SK-N-SH (cell line): ENCODE measurements around the gene SLIT1. TPM values are rescaled to one million over a fixed set of nuclear protein-coding genes. Genes with fewer than 3 reads are reported as not detected.

ENCODE experiments used
- CTCF ChIA-PET: fragments of 300-600, 350-600 bp; formaldehyde crosslinking; extraction: SDS; loops from one replicate; lab custom pipeline; 2021; lab: Yijun Ruan, JAX
- POLR2A ChIA-PET: fragments of 350-600 bp; sonication (Branson Sonifier 250); formaldehyde crosslinking; extraction: SDS; loops from one replicate; lab custom pipeline; 2020; ENCODE audit warnings: antibody characterized with exemption, inconsistent platforms; lab: Yijun Ruan, JAX
- DNase-seq: peaks from one replicate; pipeline ENCODE4 v3.0.0; 2012
- H2AFZ ChIP-seq: fragments of 200-600 bp; sonication (generic); 2 replicates; pipeline ENCODE4 v1.8.1; 2016; ENCODE audit warnings: antibody characterized with exemption, mild to moderate bottlenecking, low read depth
- H3F3A ChIP-seq: fragments of 200-600 bp; sonication (generic); replicated peaks from 2 replicates; pipeline ENCODE3; 2016; ENCODE audit warnings: antibody characterized with exemption, mild to moderate bottlenecking; ENCODE audit not compliant: insufficient read depth
- H3K27ac ChIP-seq, 2 experiments: fragments of 200-500 bp in 1 of 2; fragments of 200-600 bp in 1 of 2; sonication (Bioruptor generic) in 1 of 2; sonication (generic), shearing (Covaris generic) in 1 of 2; 2 replicates each; pipeline versions ENCODE4 v1.5.1 to v1.6.1; 2014 to 2016; ENCODE audit warnings: low read depth in 2 of 2, inconsistent platforms in 1 of 2, low read length in 1 of 2, mild to moderate bottlenecking in 1 of 2, mixed read lengths in 1 of 2
- H3K27me3 ChIP-seq: fragments of 200-600 bp; sonication (generic), shearing (Covaris generic); 2 replicates; pipeline ENCODE4 v1.6.1; 2016; ENCODE audit warnings: mixed run types; ENCODE audit not compliant: insufficient read depth
- H3K36me3 ChIP-seq, 2 experiments: fragments of 200-500 bp in 1 of 2; fragments of 200-600 bp in 1 of 2; sonication (Bioruptor generic) in 1 of 2; sonication (generic) in 1 of 2; replicated peaks in 1 of 2; 2 replicates each; pipeline versions ENCODE3 to v1.5.1; 2014 to 2016; ENCODE audit warnings: low read length in 1 of 2, mild to moderate bottlenecking in 1 of 2; ENCODE audit not compliant: insufficient read depth in 2 of 2, control insufficient read depth in 1 of 2
- H3K4me1 ChIP-seq, 2 experiments: fragments of 200-500 bp in 1 of 2; fragments of 200-600 bp in 1 of 2; sonication (Bioruptor generic) in 1 of 2; sonication (generic), shearing (Covaris generic) in 1 of 2; 2 replicates each; pipeline versions ENCODE4 v1.5.1 to v1.6.1; 2014 to 2016; ENCODE audit warnings: low read depth in 1 of 2, low read length in 1 of 2, mixed run types in 1 of 2; ENCODE audit not compliant: insufficient read depth in 2 of 2, control insufficient read depth in 1 of 2
- H3K4me2 ChIP-seq: fragments of 200-600 bp; sonication (generic), shearing (Covaris generic); 2 replicates; pipeline ENCODE4 v1.6.1; 2017; ENCODE audit warnings: mixed run types
- H3K4me3 ChIP-seq, 2 experiments: fragments of 200-500 bp in 1 of 2; fragments of 200-600 bp in 1 of 2; sonication (Bioruptor generic) in 1 of 2; sonication (generic), shearing (Covaris generic) in 1 of 2; 2 replicates each; pipeline versions ENCODE4 v1.5.1 to v1.8.1; 2014 to 2016; ENCODE audit warnings: low read depth in 2 of 2, inconsistent platforms in 1 of 2, low read length in 1 of 2, mild to moderate bottlenecking in 1 of 2, mixed read lengths in 1 of 2, moderate library complexity in 1 of 2
- H3K79me2 ChIP-seq: fragments of 200-600 bp; sonication (generic); 2 replicates; pipeline ENCODE4 v1.8.1; 2017; ENCODE audit warnings: mild to moderate bottlenecking; ENCODE audit not compliant: insufficient read depth
- H3K9ac ChIP-seq: fragments of 200-600 bp; sonication (generic); 2 replicates; pipeline ENCODE4 v1.6.1; 2017; ENCODE audit warnings: mixed run types
- H3K9me2 ChIP-seq: fragments of 200-600 bp; sonication (generic); 2 replicates; pipeline ENCODE4 v1.6.1; 2017; ENCODE audit warnings: mixed run types
- H3K9me3 ChIP-seq: fragments of 200-600 bp; sonication (generic); 2 replicates; pipeline ENCODE4 v1.6.1; 2017; ENCODE audit warnings: mixed run types, mild to moderate bottlenecking, moderate library complexity
- H4K20me1 ChIP-seq: fragments of 200-600 bp; sonication (generic); 2 replicates; pipeline ENCODE4 v1.6.1; 2017; ENCODE audit warnings: mild to moderate bottlenecking, mixed run types; ENCODE audit not compliant: insufficient read depth
- FOXM1 ChIP-seq: IDR thresholded peaks from 2 replicates; pipeline ENCODE4 v1.4.0; 2012; ENCODE audit warnings: low read depth, mild to moderate bottlenecking
- GABPA ChIP-seq: IDR thresholded peaks from 2 replicates; pipeline ENCODE4 v1.4.0; 2012; ENCODE audit warnings: low read depth, mild to moderate bottlenecking
- JUND ChIP-seq: IDR thresholded peaks from 2 replicates; pipeline ENCODE4 v1.4.0; 2012
- NFIC ChIP-seq: IDR thresholded peaks from 2 replicates; pipeline ENCODE4 v1.4.0; 2012; ENCODE audit warnings: borderline replicate concordance
- PBX3 ChIP-seq: IDR thresholded peaks from 2 replicates; pipeline ENCODE4; 2012
- RCOR1 ChIP-seq: fragments of 150-350 bp; IDR thresholded peaks from 2 replicates; pipeline ENCODE4 v1.6.1; 2017; ENCODE audit warnings: antibody characterized with exemption, low read length
- RFX5 ChIP-seq: IDR thresholded peaks from 2 replicates; pipeline ENCODE4 v1.6.1; 2012; ENCODE audit warnings: mild to moderate bottlenecking, improper control_type of control experiment, low read length
- SIN3A ChIP-seq: IDR thresholded peaks from 2 replicates; pipeline ENCODE4 v1.6.1; 2012; ENCODE audit warnings: low read depth, mild to moderate bottlenecking, low read length, moderate library complexity, borderline replicate concordance
- SMC3 ChIP-seq: IDR thresholded peaks from 2 replicates; pipeline ENCODE4 v1.6.1; 2012; ENCODE audit warnings: low read depth, low read length, improper control_type of control experiment
- TEAD4 ChIP-seq: IDR thresholded peaks from 2 replicates; pipeline ENCODE4 v1.4.0; 2012; ENCODE audit warnings: mild to moderate bottlenecking, borderline replicate concordance; ENCODE audit not compliant: insufficient read depth
- WGBS: methylation state at CpG from one replicate; pipeline ENCODE4 v1.1.6; 2017; ENCODE audit warnings: low lambda C conversion rate; 5-methylcytosine and 5-hydroxymethylcytosine counted together
- polyA plus RNA-seq, 3 experiments: library from polyadenylated mRNA; depleted of rRNA; stranded (reverse); fragments of >200 nt; gene quantifications; 2 replicates each; pipeline ENCODE4 v1.2.3, GENCODE V29; 2012
- TF ChIP-seq, protein P1 (sequence below): IDR thresholded peaks from 2 replicates; pipeline ENCODE4 v1.4.0; 2012; ENCODE audit warnings: low read depth, borderline replicate concordance
- TF ChIP-seq, protein P2 (sequence below): fragments of 200-600 bp; sonication (generic); IDR thresholded peaks from 2 replicates; pipeline ENCODE4 v1.6.1; 2017; ENCODE audit warnings: antibody characterized with exemption, mild to moderate bottlenecking, moderate library complexity
- TF ChIP-seq, protein P3 (sequence below): IDR thresholded peaks from 2 replicates; pipeline ENCODE4 v1.4.0; 2012; ENCODE audit warnings: low read depth
- TF ChIP-seq, protein P4 (sequence below): fragments of 150-350 bp; IDR thresholded peaks from 2 replicates; pipeline ENCODE4 v1.6.1; 2016; ENCODE audit warnings: mild to moderate bottlenecking, low read depth, low read length

SLIT1 gene
- polyA plus RNA-seq, 1 of the 3 experiments (the other 2 are of a cell fraction): 0.05 TPM

- no peak overlapping the region for H3K9ac ChIP-seq
- H3K4me2 ChIP-seq: no peak overlapping the region
- 74% methylated on average over 18 of the region's 18 CpGs for WGBS
- no peaks in the 10 kb centered on the region for H4K20me1 ChIP-seq
- no peaks in the 10 kb centered on the region for H3K9me2 ChIP-seq
- H3K4me1 ChIP-seq: peaks cover 0 to 4% of the 10 kb centered on the region in 2 experiments; a peak in 1 of 4 replicates
- ChIA-PET POLR2A (no interaction called here), CTCF (interaction anchor here (0.8 to 12.0 kb wide), 9 partner anchors 9 to 203 kb away, joined by 3 to 184 read pairs (median 60); partner anchors contain the start of gene LCOR)
- no peak for TF ChIP-seq SIN3A
- no peak for TF ChIP-seq FOXM1
- no peak for TF ChIP-seq JUND
- TF ChIP-seq, protein P1, sequence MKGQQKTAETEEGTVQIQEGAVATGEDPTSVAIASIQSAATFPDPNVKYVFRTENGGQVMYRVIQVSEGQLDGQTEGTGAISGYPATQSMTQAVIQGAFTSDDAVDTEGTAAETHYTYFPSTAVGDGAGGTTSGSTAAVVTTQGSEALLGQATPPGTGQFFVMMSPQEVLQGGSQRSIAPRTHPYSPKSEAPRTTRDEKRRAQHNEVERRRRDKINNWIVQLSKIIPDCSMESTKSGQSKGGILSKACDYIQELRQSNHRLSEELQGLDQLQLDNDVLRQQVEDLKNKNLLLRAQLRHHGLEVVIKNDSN: no peak
- TF ChIP-seq GABPA: no peak
- TF ChIP-seq TEAD4: no peak
- TF ChIP-seq, protein P2, sequence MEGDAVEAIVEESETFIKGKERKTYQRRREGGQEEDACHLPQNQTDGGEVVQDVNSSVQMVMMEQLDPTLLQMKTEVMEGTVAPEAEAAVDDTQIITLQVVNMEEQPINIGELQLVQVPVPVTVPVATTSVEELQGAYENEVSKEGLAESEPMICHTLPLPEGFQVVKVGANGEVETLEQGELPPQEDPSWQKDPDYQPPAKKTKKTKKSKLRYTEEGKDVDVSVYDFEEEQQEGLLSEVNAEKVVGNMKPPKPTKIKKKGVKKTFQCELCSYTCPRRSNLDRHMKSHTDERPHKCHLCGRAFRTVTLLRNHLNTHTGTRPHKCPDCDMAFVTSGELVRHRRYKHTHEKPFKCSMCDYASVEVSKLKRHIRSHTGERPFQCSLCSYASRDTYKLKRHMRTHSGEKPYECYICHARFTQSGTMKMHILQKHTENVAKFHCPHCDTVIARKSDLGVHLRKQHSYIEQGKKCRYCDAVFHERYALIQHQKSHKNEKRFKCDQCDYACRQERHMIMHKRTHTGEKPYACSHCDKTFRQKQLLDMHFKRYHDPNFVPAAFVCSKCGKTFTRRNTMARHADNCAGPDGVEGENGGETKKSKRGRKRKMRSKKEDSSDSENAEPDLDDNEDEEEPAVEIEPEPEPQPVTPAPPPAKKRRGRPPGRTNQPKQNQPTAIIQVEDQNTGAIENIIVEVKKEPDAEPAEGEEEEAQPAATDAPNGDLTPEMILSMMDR: no peak
- TF ChIP-seq SMC3: no peak
- no peak for TF ChIP-seq RFX5
- TF ChIP-seq, protein P3, sequence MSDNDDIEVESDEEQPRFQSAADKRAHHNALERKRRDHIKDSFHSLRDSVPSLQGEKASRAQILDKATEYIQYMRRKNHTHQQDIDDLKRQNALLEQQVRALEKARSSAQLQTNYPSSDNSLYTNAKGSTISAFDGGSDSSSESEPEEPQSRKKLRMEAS: no peak
- TF ChIP-seq PBX3: no peak
- TF ChIP-seq, protein P4, sequence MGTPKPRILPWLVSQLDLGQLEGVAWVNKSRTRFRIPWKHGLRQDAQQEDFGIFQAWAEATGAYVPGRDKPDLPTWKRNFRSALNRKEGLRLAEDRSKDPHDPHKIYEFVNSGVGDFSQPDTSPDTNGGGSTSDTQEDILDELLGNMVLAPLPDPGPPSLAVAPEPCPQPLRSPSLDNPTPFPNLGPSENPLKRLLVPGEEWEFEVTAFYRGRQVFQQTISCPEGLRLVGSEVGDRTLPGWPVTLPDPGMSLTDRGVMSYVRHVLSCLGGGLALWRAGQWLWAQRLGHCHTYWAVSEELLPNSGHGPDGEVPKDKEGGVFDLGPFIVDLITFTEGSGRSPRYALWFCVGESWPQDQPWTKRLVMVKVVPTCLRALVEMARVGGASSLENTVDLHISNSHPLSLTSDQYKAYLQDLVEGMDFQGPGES: no peak
- TF ChIP-seq NFIC: no peak
- no peak for TF ChIP-seq RCOR1
- no peaks in the 10 kb centered on the region for H3K27me3 ChIP-seq
- H2AFZ ChIP-seq: no peak overlapping the region
- no peak overlapping the region for H3K27ac ChIP-seq
- H3K4me3 ChIP-seq: no peak overlapping the region
- H3K9me3 ChIP-seq: no peaks in the 10 kb centered on the region
- no peaks in the 10 kb centered on the region for H3K79me2 ChIP-seq
- DNase-seq: no peak
- H3K36me3 ChIP-seq: no peaks in the 10 kb centered on the region
- H3F3A ChIP-seq: no peaks in the 10 kb centered on the region
These were observed 150.6 kb downstream of the SLIT1 start for GRCh38 chr10:97034958-97035769.
